GM12872 (cell line): ENCODE measurements around the gene P2RY8.

Experiments used
- CTCF ChIP-seq: IDR thresholded peaks from 3 replicates; pipeline ENCODE4 v1.5.1; 2011; ENCODE audit warnings: low read depth, mild to moderate bottlenecking, low read length, moderate library complexity; ENCODE audit not compliant: insufficient read depth

Gene P2RY8

GRCh38 chrX:1464041-1464970 lies 72.7 kb downstream of the P2RY8 start:
- TF ChIP-seq CTCF, result no peak

- TF ChIP-seq CTCF, result no peak
Observed at GRCh38 chrX:1463581-1463980, 73.4 kb downstream of the P2RY8 start.

- TF ChIP-seq CTCF, result no peak
Observed at GRCh38 chrX:1462596-1463251, 74.3 kb downstream of the P2RY8 start.

- no peak for TF ChIP-seq CTCF
Observed at GRCh38 chrX:1462110-1462509, 74.9 kb downstream of the P2RY8 start.

- TF ChIP-seq CTCF, result no peak
Observed at GRCh38 chrX:1455948-1456280, 81.1 kb downstream of the P2RY8 start.

GRCh38 chrX:1453951-1454785 lies 82.8 kb downstream of the P2RY8 start:
- TF ChIP-seq CTCF, result peak; percentile 95

- TF ChIP-seq CTCF, result no peak
Observed at GRCh38 chrX:1453395-1453783, 83.6 kb downstream of the P2RY8 start.
